Middle frontal gyrus (tissue), 1 donor: ENCODE measurements around the gene RPS6KA1.

Experiments
- DNase-seq: peaks from one replicate; pipeline ENCODE4 v3.0.0-alpha.2; 2015; ENCODE audit warnings: low spot score; ENCODE audit errors: extremely low spot score

RPS6KA1 gene

GRCh38 chr1:26531651-26532131 is 2.1 kb downstream of the RPS6KA1 start:
- no peak for DNase-seq

GRCh38 chr1:26533951-26534509 is 4.5 kb downstream of the RPS6KA1 start:
- DNase-seq, result no peak

- no peak for DNase-seq
Measured at GRCh38 chr1:26535201-26535600, 5.6 kb downstream of the RPS6KA1 start.

GRCh38 chr1:26536081-26536480 is 6.5 kb downstream of the RPS6KA1 start:
- no peak for DNase-seq

GRCh38 chr1:26536521-26536920 is 7.0 kb downstream of the RPS6KA1 start:
- DNase-seq, result no peak

GRCh38 chr1:26537951-26538352 is 8.4 kb downstream of the RPS6KA1 start:
- DNase-seq, result no peak

GRCh38 chr1:26538480-26539412 is 9.2 kb downstream of the RPS6KA1 start:
- no peak for DNase-seq

- no peak for DNase-seq
Measured at GRCh38 chr1:26539722-26540121, 10.2 kb downstream of the RPS6KA1 start.

- no peak for DNase-seq
Measured at GRCh38 chr1:26540351-26540750, 10.8 kb downstream of the RPS6KA1 start.

- DNase-seq, result no peak
Measured at GRCh38 chr1:26541431-26541815, 11.9 kb downstream of the RPS6KA1 start.

- DNase-seq, result no peak
Measured at GRCh38 chr1:26541816-26542711, 12.5 kb downstream of the RPS6KA1 start.

- DNase-seq, result no peak
Measured at GRCh38 chr1:26542771-26543451, 13.3 kb downstream of the RPS6KA1 start.

GRCh38 chr1:26543462-26543861 is 13.9 kb downstream of the RPS6KA1 start:
- DNase-seq, result no peak

GRCh38 chr1:26544126-26544525 is 14.6 kb downstream of the RPS6KA1 start:
- DNase-seq, result no peak

- DNase-seq, result no peak
Measured at GRCh38 chr1:26545969-26546323, 16.4 kb downstream of the RPS6KA1 start.

GRCh38 chr1:26546375-26546774 is 16.8 kb downstream of the RPS6KA1 start:
- no peak for DNase-seq

- DNase-seq, result no peak
Measured at GRCh38 chr1:26546819-26547218, 17.3 kb downstream of the RPS6KA1 start.

GRCh38 chr1:26548841-26549240 is 19.3 kb downstream of the RPS6KA1 start:
- DNase-seq, result no peak

GRCh38 chr1:26550946-26551345 is 21.4 kb downstream of the RPS6KA1 start:
- no peak for DNase-seq

GRCh38 chr1:26552720-26553119 is 23.2 kb downstream of the RPS6KA1 start:
- DNase-seq, result no peak
